Colonic mucosa (tissue), 4 donors: ENCODE measurements around the gene NOPCHAP1. TPM values are rescaled to one million over a fixed set of nuclear protein-coding genes. Genes with fewer than 3 reads are reported as not detected.

Source experiments
- DNase-seq: peaks from one replicate; pipeline ENCODE4 v3.0.0-alpha.2; 2020
- H3K27ac ChIP-seq: fragments of 200-600 bp; one replicate; pipeline ENCODE4 v1.8.0; 2021
- H3K27me3 ChIP-seq: fragments of 200-600 bp; one replicate; pipeline ENCODE4 v1.8.0; 2021
- H3K36me3 ChIP-seq: fragments of 200-600 bp; one replicate; pipeline ENCODE4 v1.8.0; 2021
- H3K4me1 ChIP-seq: fragments of 200-600 bp; one replicate; pipeline ENCODE4 v1.8.0; 2021; ENCODE audit warnings: mild to moderate bottlenecking
- H3K4me3 ChIP-seq: fragments of 200-600 bp; one replicate; pipeline ENCODE4 v1.8.0; 2021
- H3K9ac ChIP-seq, 2 donors: one replicate each; pipeline ENCODE4 v1.7.0; 2013; ENCODE audit warnings: control low read depth in 2 of 2, low read depth in 2 of 2, low read length in 2 of 2
- H3K9me3 ChIP-seq: fragments of 200-600 bp; one replicate; pipeline ENCODE4 v1.8.0; 2021
- intact Hi-C: fragments of 100-400 bp; cut with DNase I; formaldehyde crosslinking; loops from one replicate; pipeline ENCODE4 v1.14.1; 2022
- total RNA-seq, 2 donors: library from RNA; stranded (reverse); fragmentation: NEBNext Ultra II Directional in 1 of 2; extraction: Animal tissue kit (Norgen Biotek cat#: 25700) in 1 of 2; gene quantifications; one replicate each; pipeline ENCODE4 v1.2.1, GENCODE V29; 2021
- TF ChIP-seq, protein P1 (sequence below): fragments of 200-600 bp; IDR thresholded peaks from one replicate; pipeline ENCODE4 v1.8.0; 2022; ENCODE audit warnings: antibody characterized with exemption, mild to moderate bottlenecking
- donor health status: healthy.
- donor health status: DM: no; HTN: no; CAD: no.
- donor health status: DM: no; HTN: no; CAD: no.

NOPCHAP1 gene
- total RNA-seq, 2 donors from 2014 or later: 8.7 to 15.3 TPM

DNA sequence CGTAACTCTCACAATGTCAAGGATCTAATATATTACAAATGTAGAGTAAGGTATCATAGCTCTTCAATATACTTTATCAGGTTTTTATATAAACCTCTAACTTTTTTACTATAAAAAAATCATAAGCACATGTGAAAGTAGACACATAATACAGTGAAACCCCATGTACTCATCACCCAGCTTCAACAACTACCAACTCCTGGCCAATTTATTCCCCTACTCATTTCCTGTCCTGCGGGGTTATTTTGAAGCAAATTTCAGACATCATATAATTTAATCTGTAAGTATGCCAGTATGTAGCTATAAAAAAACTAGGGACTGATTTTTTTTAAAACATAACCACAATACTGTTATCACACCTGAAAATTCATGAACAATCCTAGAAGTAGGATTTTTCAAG lies 47.7 kb downstream of the NOPCHAP1 start:
- intact Hi-C loops: no loop called here
- TF ChIP-seq, protein P1, sequence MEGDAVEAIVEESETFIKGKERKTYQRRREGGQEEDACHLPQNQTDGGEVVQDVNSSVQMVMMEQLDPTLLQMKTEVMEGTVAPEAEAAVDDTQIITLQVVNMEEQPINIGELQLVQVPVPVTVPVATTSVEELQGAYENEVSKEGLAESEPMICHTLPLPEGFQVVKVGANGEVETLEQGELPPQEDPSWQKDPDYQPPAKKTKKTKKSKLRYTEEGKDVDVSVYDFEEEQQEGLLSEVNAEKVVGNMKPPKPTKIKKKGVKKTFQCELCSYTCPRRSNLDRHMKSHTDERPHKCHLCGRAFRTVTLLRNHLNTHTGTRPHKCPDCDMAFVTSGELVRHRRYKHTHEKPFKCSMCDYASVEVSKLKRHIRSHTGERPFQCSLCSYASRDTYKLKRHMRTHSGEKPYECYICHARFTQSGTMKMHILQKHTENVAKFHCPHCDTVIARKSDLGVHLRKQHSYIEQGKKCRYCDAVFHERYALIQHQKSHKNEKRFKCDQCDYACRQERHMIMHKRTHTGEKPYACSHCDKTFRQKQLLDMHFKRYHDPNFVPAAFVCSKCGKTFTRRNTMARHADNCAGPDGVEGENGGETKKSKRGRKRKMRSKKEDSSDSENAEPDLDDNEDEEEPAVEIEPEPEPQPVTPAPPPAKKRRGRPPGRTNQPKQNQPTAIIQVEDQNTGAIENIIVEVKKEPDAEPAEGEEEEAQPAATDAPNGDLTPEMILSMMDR: no peak
- H3K36me3 ChIP-seq: no peaks in the 10 kb centered on the region
- H3K27me3 ChIP-seq: no peaks in the 10 kb centered on the region
- no peak overlapping the region for H3K27ac ChIP-seq
- H3K4me3 ChIP-seq: no peak overlapping the region
- no peak overlapping the region for H3K9ac ChIP-seq
- H3K4me1 ChIP-seq: no peaks in the 10 kb centered on the region
- DNase-seq: no peak
- no peaks in the 10 kb centered on the region for H3K9me3 ChIP-seq

Other genes starting within 250 kb of the NOPCHAP1 start
- 10 to 100 TPM; 43.7 to 90.9 TPM for gene SLC41A2, start 28.0 kb upstream of the NOPCHAP1 start, total RNA-seq
- gene ALDH1L2, start 98.1 kb downstream of the NOPCHAP1 start, total RNA-seq: 1 to 10 TPM; 1.3 to 2.2 TPM
- gene WASHC4, start 121.4 kb downstream of the NOPCHAP1 start, total RNA-seq: 10 to 100 TPM; 27.2 to 40.9 TPM
- gene APPL2, start 249.9 kb downstream of the NOPCHAP1 start, total RNA-seq: 10 to 100 TPM; 70.8 to 86.0 TPM